Spleen (tissue), 11 donors: ENCODE measurements around the gene FBXW4. TPM values are rescaled to one million over a fixed set of nuclear protein-coding genes. Genes with fewer than 3 reads are reported as not detected.

Source experiments
- DNase-seq: peaks from one replicate; pipeline ENCODE4 v3.0.0-alpha.2; 2020
- H3K27ac ChIP-seq, 8 donors: fragments of 200-600 bp; sonication (generic) in 7 of 8; 1 replicate in 4 of 8; 2 replicates in 4 of 8; pipeline versions ENCODE4 v1.5.0 to v1.8.0; 2016 to 2021; ENCODE audit warnings: inconsistent platforms in 4 of 8, mild to moderate bottlenecking in 4 of 8, moderate library complexity in 1 of 8
- H3K27me3 ChIP-seq, 7 donors: fragments of 200-600 bp; sonication (generic) in 6 of 7; replicated peaks in 1 of 7; 1 replicate in 4 of 7; 2 replicates in 3 of 7; pipeline versions ENCODE4 v1.5.0 to v1.8.0; 2016 to 2021; ENCODE audit warnings: inconsistent platforms in 3 of 7, mild to moderate bottlenecking in 1 of 7
- H3K36me3 ChIP-seq, 6 donors: fragments of 200-600 bp; sonication (generic) in 5 of 6; 1 replicate in 4 of 6; 2 replicates in 2 of 6; pipeline versions ENCODE4 v1.5.0 to v1.8.0; 2016 to 2021; ENCODE audit warnings: inconsistent platforms in 2 of 6
- H3K4me1 ChIP-seq, 6 donors: fragments of 200-600 bp; sonication (generic) in 5 of 6; 1 replicate in 3 of 6; 2 replicates in 3 of 6; pipeline versions ENCODE4 v1.5.0 to v1.8.0; 2016 to 2021; ENCODE audit warnings: inconsistent platforms in 3 of 6
- H3K4me3 ChIP-seq, 8 donors: fragments of 200-600 bp; sonication (generic) in 7 of 8; 1 replicate in 4 of 8; 2 replicates in 4 of 8; pipeline versions ENCODE4 v1.5.0 to v1.8.0; 2016 to 2021; ENCODE audit warnings: inconsistent platforms in 4 of 8, mild to moderate bottlenecking in 4 of 8, moderate library complexity in 2 of 8
- H3K9me3 ChIP-seq, 8 donors: fragments of 200-600 bp; sonication (generic) in 7 of 8; 1 replicate in 4 of 8; 2 replicates in 4 of 8; pipeline versions ENCODE4 v1.5.0 to v1.8.0; 2016 to 2021; ENCODE audit warnings: inconsistent platforms in 4 of 8
- POLR2A ChIP-seq, 3 donors: fragments of 450-650 bp; IDR thresholded peaks; one replicate each; pipeline ENCODE4 v1.5.1; 2017; ENCODE audit warnings: antibody characterized with exemption in 3 of 3, mild to moderate bottlenecking in 1 of 3
- POLR2AphosphoS5 ChIP-seq, 3 donors: sonication (generic); formaldehyde crosslinking; IDR thresholded peaks; one replicate each; pipeline ENCODE4 v1.5.1; 2017; ENCODE audit warnings: antibody characterized with exemption in 3 of 3
- WGBS, 5 donors: extraction: QIAGEN DNeasy Blood & Tissue Kit in 3 of 5; methylation state at CpG; one replicate each; pipeline versions ENCODE4 v1.1.5 to v1.1.7; 2013 to 2018; 5-methylcytosine and 5-hydroxymethylcytosine counted together
- intact Hi-C: fragments of 100-400 bp; cut with DNase I; formaldehyde crosslinking; loops from one replicate; pipeline ENCODE4 v1.15.0; 2023; ENCODE audit warnings: low total_unique reads
- polyA plus RNA-seq, 3 donors: library from polyadenylated mRNA; stranded (reverse); fragments of 200-250 nt; gene quantifications; one replicate each; pipeline ENCODE4 v1.2.1, GENCODE V29; 2013
- total RNA-seq, 7 donors: library from RNA; depleted of rRNA in 3 of 7; stranded (reverse); fragments of >200 nt in 3 of 7; fragmentation: NEBNext Ultra II Directional in 4 of 7; extraction: Animal tissue kit (Norgen Biotek cat#: 25700) in 4 of 7; gene quantifications; one replicate each; pipeline versions ENCODE4 v1.1.0 to v1.2.1, GENCODE V29; 2016 to 2021
- TF ChIP-seq, protein P1 (sequence below), 11 experiments: fragments of 200-600 bp in 7 of 11; fragments of 450-650 bp in 4 of 11; sonication (generic) in 4 of 11; IDR thresholded peaks in 8 of 11; conservative IDR thresholded peaks in 3 of 11; 1 replicate in 7 of 11; 2 replicates in 4 of 11; pipeline versions ENCODE4 v1.4.0 to v1.8.0; 2016 to 2021; ENCODE audit warnings: antibody characterized with exemption in 11 of 11, inconsistent platforms in 4 of 11, mild to moderate bottlenecking in 1 of 11
- donor health status: healthy with polysubstance abuse.
- donor health status: DM: no; HTN: no; CAD: no; lungs with moderate emphysema.
- donor health status: DM: no; HTN: no; CAD: no.
- donor health status: Bipolar disorder and iron deficiency.
- donor health status: healthy.
- donor health status: DM: no; HTN: no; CAD: no.
- donor health status: DM: yes; HTN: yes; CAD: no.

Gene FBXW4
- total and polyA plus RNA-seq, 10 donors, result 24.1 to 78.1 (median 54.8) TPM

DNA sequence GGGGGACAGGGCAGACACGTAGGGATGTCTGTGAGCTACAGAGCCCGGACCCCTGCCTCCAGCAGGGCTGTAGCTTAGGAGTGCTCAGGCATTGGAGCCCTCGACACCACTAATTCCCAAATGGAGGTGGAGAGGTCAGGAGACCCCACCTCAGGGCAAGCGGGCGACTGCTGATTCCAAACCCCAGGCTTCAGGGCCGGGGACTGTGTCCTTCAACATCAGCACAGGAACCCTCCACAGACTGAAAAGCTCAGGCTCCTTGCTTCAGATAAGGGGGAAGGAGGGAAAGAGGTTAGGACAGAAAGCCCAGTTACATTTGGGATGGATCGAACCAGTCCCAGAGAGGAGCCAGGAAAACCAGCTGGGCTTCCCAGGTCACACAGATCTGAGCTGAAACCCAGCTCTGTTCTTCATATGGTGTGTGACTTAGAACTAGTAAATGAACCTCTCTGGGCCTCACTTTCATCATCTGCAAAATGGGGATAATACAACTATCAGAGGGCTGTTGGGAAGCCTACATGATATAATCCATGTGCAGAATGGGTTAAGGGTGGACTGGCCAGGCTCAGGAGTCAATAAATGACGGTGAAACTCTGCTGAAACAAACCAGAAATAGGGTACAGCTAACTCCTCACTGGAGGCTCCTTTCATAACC is 123.6 kb downstream of the FBXW4 start:
- H3K4me3 ChIP-seq, result no peak overlapping the region
- TF ChIP-seq, protein P1, sequence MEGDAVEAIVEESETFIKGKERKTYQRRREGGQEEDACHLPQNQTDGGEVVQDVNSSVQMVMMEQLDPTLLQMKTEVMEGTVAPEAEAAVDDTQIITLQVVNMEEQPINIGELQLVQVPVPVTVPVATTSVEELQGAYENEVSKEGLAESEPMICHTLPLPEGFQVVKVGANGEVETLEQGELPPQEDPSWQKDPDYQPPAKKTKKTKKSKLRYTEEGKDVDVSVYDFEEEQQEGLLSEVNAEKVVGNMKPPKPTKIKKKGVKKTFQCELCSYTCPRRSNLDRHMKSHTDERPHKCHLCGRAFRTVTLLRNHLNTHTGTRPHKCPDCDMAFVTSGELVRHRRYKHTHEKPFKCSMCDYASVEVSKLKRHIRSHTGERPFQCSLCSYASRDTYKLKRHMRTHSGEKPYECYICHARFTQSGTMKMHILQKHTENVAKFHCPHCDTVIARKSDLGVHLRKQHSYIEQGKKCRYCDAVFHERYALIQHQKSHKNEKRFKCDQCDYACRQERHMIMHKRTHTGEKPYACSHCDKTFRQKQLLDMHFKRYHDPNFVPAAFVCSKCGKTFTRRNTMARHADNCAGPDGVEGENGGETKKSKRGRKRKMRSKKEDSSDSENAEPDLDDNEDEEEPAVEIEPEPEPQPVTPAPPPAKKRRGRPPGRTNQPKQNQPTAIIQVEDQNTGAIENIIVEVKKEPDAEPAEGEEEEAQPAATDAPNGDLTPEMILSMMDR (IDR thresholded peaks at IDR 0.05 in 8 of 11, conservative IDR thresholded peaks at IDR 0.05 in 3 of 11), result no peak
- TF ChIP-seq POLR2AphosphoS5 (IDR thresholded peaks at IDR 0.05) (no peak), POLR2A (IDR thresholded peaks at IDR 0.05) (no peak)
- DNase-seq, result no peak
- peaks cover 2 to 49% (median 34%) of the 10 kb centered on the region in 7 donors for H3K27me3 ChIP-seq
- WGBS, 5 donors, result 71 to 87% (median 81%) methylated on average over 8 of the region's 8 CpGs
- peaks cover 15 to 31% (median 26%) of the 10 kb centered on the region in 6 donors for H3K4me1 ChIP-seq
- peaks cover 0 to 5% (median 0%) of the 10 kb centered on the region in 6 donors for H3K36me3 ChIP-seq
- H3K27ac ChIP-seq, result no peak overlapping the region
- peaks cover 0 to 12% (median 3%) of the 10 kb centered on the region in 8 donors for H3K9me3 ChIP-seq
- intact Hi-C loops, result loop anchor here (5.0 kb wide), 1 partner anchor 359 kb away; no protein-coding TSS in a partner anchor

- TF ChIP-seq, protein P1 (IDR thresholded peaks at IDR 0.05 in 8 of 11, conservative IDR thresholded peaks at IDR 0.05 in 3 of 11), result peak in 6 of 11 experiments; percentile 2 to 63 (median 56)
- TF ChIP-seq POLR2A (IDR thresholded peaks at IDR 0.05), result no peak
- peak in 1 of 3 donors; percentile 19 for TF ChIP-seq POLR2AphosphoS5 (IDR thresholded peaks at IDR 0.05)
- intact Hi-C loops, result loop anchor here (5.0 kb wide), 1 partner anchor 358 kb away; no protein-coding TSS in a partner anchor
- peaks cover 0 to 12% (median 3%) of the 10 kb centered on the region in 8 donors for H3K9me3 ChIP-seq
- peaks cover 2 to 56% (median 39%) of the 10 kb centered on the region in 7 donors for H3K27me3 ChIP-seq
- peaks cover 15 to 38% (median 29%) of the 10 kb centered on the region in 6 donors for H3K4me1 ChIP-seq
- H3K36me3 ChIP-seq, result peaks cover 0 to 2% (median 0%) of the 10 kb centered on the region in 6 donors
- 10 to 24% (median 13%) methylated on average over 15 to 37 of the region's 37 CpGs for WGBS, 5 donors
- peak overlapping the region; percentile 38 to 89 (median 58) for H3K4me3 ChIP-seq
- H3K27ac ChIP-seq, result peak overlapping the region in 2 of 8 donors; percentile 25 to 27
- no peak for DNase-seq
These were observed 124.3 kb downstream of the FBXW4 start for GRCh38 chr10:101570428-101571270.

- peaks cover 15 to 38% (median 29%) of the 10 kb centered on the region in 6 donors for H3K4me1 ChIP-seq
- peak; percentile 94 for DNase-seq
- intact Hi-C loops, result loop anchor here (5.0 kb wide), 1 partner anchor 358 kb away; no protein-coding TSS in a partner anchor
- TF ChIP-seq, protein P1 (IDR thresholded peaks at IDR 0.05 in 8 of 11, conservative IDR thresholded peaks at IDR 0.05 in 3 of 11), result peak; percentile 62 to 99 (median 93)
- peak in 2 of 3 donors; percentile 3 to 70 for TF ChIP-seq POLR2AphosphoS5 (IDR thresholded peaks at IDR 0.05)
- no peak for TF ChIP-seq POLR2A (IDR thresholded peaks at IDR 0.05)
- H3K36me3 ChIP-seq, result no peaks in the 10 kb centered on the region
- WGBS, 5 donors, result 1 to 2% (median 2%) methylated on average over 23 to 56 of the region's 56 CpGs
- peak overlapping the region in 2 of 8 donors; percentile 25 to 27 for H3K27ac ChIP-seq
- peak overlapping the region; percentile 38 to 89 (median 58) for H3K4me3 ChIP-seq
- H3K9me3 ChIP-seq, result peaks cover 0 to 12% (median 3%) of the 10 kb centered on the region in 8 donors
- peaks cover 2 to 64% (median 39%) of the 10 kb centered on the region in 7 donors for H3K27me3 ChIP-seq
These were observed 125.1 kb downstream of the FBXW4 start for GRCh38 chr10:101569622-101570427.
